ENCODE measurements around the gene ABCA10. TPM values are rescaled to one million over a fixed set of nuclear protein-coding genes. Genes with fewer than 3 reads are reported as not detected.
"Not testable (repeated sequence)": the region's sequence is repeated elsewhere in the genome, so short reads cannot be mapped to it uniquely, and the experiment has no call there.

Gene ABCA10
- total RNA-seq (1 to 10 TPM; 3.2 to 5.5 TPM), polyA plus RNA-seq (not detected), total RNA-seq (0.93 to 7.6 (median 2.5) reads per million in 6 experiments)

- Mint-ChIP-seq H3K9me3 (peaks cover 7 to 36% (median 25%) of the 10 kb centered on the region in 9 donors), H3K27ac (peak within 1 kb of the TSS in 1 of 10 donors; percentile 13), H3K4me3 (no peak within 1 kb of the TSS), H3K27me3 (no peaks in the 10 kb centered on the region), H3K36me3 (peaks cover 0 to 13% (median 2%) of the 10 kb centered on the region in 3 donors), H3K4me1 (peaks cover 3 to 21% (median 8%) of the 10 kb centered on the region in 4 donors)
- DNase-seq (no peak), ATAC-seq (no peak)
- POLR2A ChIA-PET, result no interaction called here
These were observed at the start of gene ABCA10 for GRCh38 chr17:69228576-69228975. Gene ABCA10 (minus strand): TSS chr17:69228824. CDS start chr17:69225358, 3,466 bp downstream.

GRCh38 chr17:69276279-69276678, 47.7 kb upstream of the ABCA10 start:
- H3K27ac Mint-ChIP-seq, H3K4me1 Mint-ChIP-seq, ATAC-seq, POLR2A ChIA-PET, H3K27me3 Mint-ChIP-seq, H3K4me3 Mint-ChIP-seq, H3K9me3 Mint-ChIP-seq, DNase-seq: not testable (repeated sequence)
- peaks cover 11 to 32% (median 23%) of the 10 kb centered on the region in 3 donors for H3K36me3 Mint-ChIP-seq

- no peak for ATAC-seq
- no peak for DNase-seq
- peaks cover 11 to 32% (median 24%) of the 10 kb centered on the region in 3 donors for H3K36me3 Mint-ChIP-seq
- H3K9me3 Mint-ChIP-seq, result peaks cover 0 to 3% (median 0%) of the 10 kb centered on the region in 9 donors
- H3K27ac Mint-ChIP-seq, result no peak overlapping the region
- H3K4me3 Mint-ChIP-seq, result no peak overlapping the region
- H3K27me3 Mint-ChIP-seq, result no peaks in the 10 kb centered on the region
- POLR2A ChIA-PET, result no interaction called here
- no peaks in the 10 kb centered on the region for H3K4me1 Mint-ChIP-seq
These were observed 47.1 kb upstream of the ABCA10 start for GRCh38 chr17:69275751-69276150.

GRCh38 chr17:69271023-69271422, 42.4 kb upstream of the ABCA10 start:
- Mint-ChIP-seq H3K36me3 (peaks cover 0 to 19% (median 14%) of the 10 kb centered on the region in 3 donors), H3K4me1 (peaks cover 0 to 1% (median 0%) of the 10 kb centered on the region in 4 donors)
- POLR2A ChIA-PET, result no interaction called here

GRCh38 chr17:69269131-69269998, 40.7 kb upstream of the ABCA10 start:
- no peak overlapping the region for H3K4me3 Mint-ChIP-seq
- ATAC-seq, result no peak
- no peak for DNase-seq
- POLR2A ChIA-PET, result no interaction called here
- H3K9me3 Mint-ChIP-seq, result no peaks in the 10 kb centered on the region
- H3K27me3 Mint-ChIP-seq, result no peaks in the 10 kb centered on the region
- H3K4me1 Mint-ChIP-seq, result peaks cover 0 to 1% (median 0%) of the 10 kb centered on the region in 4 donors
- no peak overlapping the region for H3K27ac Mint-ChIP-seq
- peaks cover 0 to 22% (median 19%) of the 10 kb centered on the region in 3 donors for H3K36me3 Mint-ChIP-seq

More at GRCh38 chr17:69271023-69271422, 42.4 kb upstream of the ABCA10 start:
- Mint-ChIP-seq H3K27me3 (no peaks in the 10 kb centered on the region), H3K9me3 (no peaks in the 10 kb centered on the region), H3K4me3 (no peak overlapping the region), H3K27ac (no peak overlapping the region)
- DNase-seq, result no peak
- ATAC-seq, result no peak

- POLR2A ChIA-PET, result no interaction called here
- Mint-ChIP-seq H3K9me3 (no peaks in the 10 kb centered on the region), H3K4me3 (no peak overlapping the region), H3K27ac (no peak overlapping the region), H3K4me1 (peaks cover 0 to 1% (median 0%) of the 10 kb centered on the region in 4 donors), H3K36me3 (peaks cover 6 to 30% (median 20%) of the 10 kb centered on the region in 3 donors), H3K27me3 (no peaks in the 10 kb centered on the region)
- DNase-seq (no peak), ATAC-seq (no peak)
These were observed 40.0 kb upstream of the ABCA10 start for GRCh38 chr17:69268543-69269014.

GRCh38 chr17:69267219-69267618, 38.6 kb upstream of the ABCA10 start:
- no peaks in the 10 kb centered on the region for H3K9me3 Mint-ChIP-seq

GRCh38 chr17:69265873-69266272, 37.2 kb upstream of the ABCA10 start:
- H3K27ac Mint-ChIP-seq, result no peak overlapping the region
- POLR2A ChIA-PET, result no interaction called here
- ATAC-seq (no peak), DNase-seq (no peak)
- no peaks in the 10 kb centered on the region for H3K9me3 Mint-ChIP-seq
- no peaks in the 10 kb centered on the region for H3K27me3 Mint-ChIP-seq
- H3K4me3 Mint-ChIP-seq, result no peak overlapping the region
- H3K4me1 Mint-ChIP-seq, result peaks cover 0 to 1% (median 0%) of the 10 kb centered on the region in 4 donors
- H3K36me3 Mint-ChIP-seq, result peaks cover 6 to 31% (median 23%) of the 10 kb centered on the region in 3 donors

More at GRCh38 chr17:69267219-69267618, 38.6 kb upstream of the ABCA10 start:
- POLR2A ChIA-PET, result no interaction called here
- H3K4me1 Mint-ChIP-seq, result peaks cover 0 to 1% (median 0%) of the 10 kb centered on the region in 4 donors
- no peaks in the 10 kb centered on the region for H3K27me3 Mint-ChIP-seq
- no peak for ATAC-seq
- H3K4me3 Mint-ChIP-seq, result no peak overlapping the region
- peaks cover 6 to 33% (median 23%) of the 10 kb centered on the region in 3 donors for H3K36me3 Mint-ChIP-seq
- DNase-seq, result no peak
- H3K27ac Mint-ChIP-seq, result no peak overlapping the region

- Mint-ChIP-seq H3K4me3 (no peak overlapping the region), H3K9me3 (no peaks in the 10 kb centered on the region), H3K27me3 (no peaks in the 10 kb centered on the region), H3K4me1 (no peaks in the 10 kb centered on the region), H3K36me3 (peaks cover 0 to 43% (median 9%) of the 10 kb centered on the region in 3 donors), H3K27ac (no peak overlapping the region)
- POLR2A ChIA-PET, result no interaction called here
- no peak for DNase-seq
- no peak for ATAC-seq
These were observed 25.6 kb upstream of the ABCA10 start for GRCh38 chr17:69254187-69254586.

- POLR2A ChIA-PET, result no interaction called here
These were observed 22.0 kb upstream of the ABCA10 start for GRCh38 chr17:69250641-69251040.

GRCh38 chr17:69246726-69247375, 18.2 kb upstream of the ABCA10 start:
- Mint-ChIP-seq H3K4me3 (no peak overlapping the region), H3K36me3 (peaks cover 0 to 28% (median 5%) of the 10 kb centered on the region in 3 donors), H3K9me3 (no peaks in the 10 kb centered on the region), H3K4me1 (no peaks in the 10 kb centered on the region), H3K27me3 (no peaks in the 10 kb centered on the region), H3K27ac (no peak overlapping the region)
- DNase-seq (peak in 3 of 10 donors; percentile 34 to 46 (median 37)), ATAC-seq (no peak)
- POLR2A ChIA-PET, result no interaction called here

More at GRCh38 chr17:69250641-69251040, 22.0 kb upstream of the ABCA10 start:
- H3K9me3 Mint-ChIP-seq, result no peaks in the 10 kb centered on the region
- H3K27me3 Mint-ChIP-seq, result no peaks in the 10 kb centered on the region
- peaks cover 0 to 38% (median 11%) of the 10 kb centered on the region in 3 donors for H3K36me3 Mint-ChIP-seq
- peak overlapping the region in 1 of 10 donors; percentile 45 for H3K27ac Mint-ChIP-seq
- H3K4me1 Mint-ChIP-seq, result no peaks in the 10 kb centered on the region
- ATAC-seq (no peak), DNase-seq (no peak)
- H3K4me3 Mint-ChIP-seq, result no peak overlapping the region

- Mint-ChIP-seq H3K4me3 (no peak overlapping the region), H3K4me1 (no peaks in the 10 kb centered on the region), H3K27me3 (no peaks in the 10 kb centered on the region), H3K36me3 (peaks cover 3 to 26% (median 6%) of the 10 kb centered on the region in 3 donors), H3K27ac (no peak overlapping the region), H3K9me3 (no peaks in the 10 kb centered on the region)
- no peak for ATAC-seq
- no peak for DNase-seq
- POLR2A ChIA-PET, result no interaction called here
These were observed 17.6 kb upstream of the ABCA10 start for GRCh38 chr17:69246202-69246601.

- Mint-ChIP-seq H3K9me3 (no peaks in the 10 kb centered on the region), H3K36me3 (peaks cover 5 to 26% (median 7%) of the 10 kb centered on the region in 3 donors), H3K4me3 (no peak overlapping the region), H3K4me1 (no peaks in the 10 kb centered on the region), H3K27ac (no peak overlapping the region), H3K27me3 (no peaks in the 10 kb centered on the region)
- no peak for DNase-seq
- no peak for ATAC-seq
- POLR2A ChIA-PET, result interaction anchor here (0.5 kb wide), 1 partner anchor 19 kb away, joined by 3 read pairs; no protein-coding TSS in a partner anchor
These were observed 17.0 kb upstream of the ABCA10 start for GRCh38 chr17:69245617-69246016.

Measured in naive thymus-derived CD8-positive, alpha-beta T cell (primary cell).